GM18505 (cell line): ENCODE data around the gene C17orf100.
"Not testable (repeated sequence)": the region's sequence is repeated elsewhere in the genome, so short reads cannot be mapped to it uniquely, and the experiment has no call there.

Experiments used
- ATAC-seq: cut with Tn5 transposase; IDR thresholded peaks from one replicate; pipeline ENCODE4 v1.9.1; 2021; ENCODE audit not compliant: unreplicated experiment
- POLR2A ChIP-seq: IDR thresholded peaks from 4 replicates; pipeline ENCODE4 v1.6.1; 2011; ENCODE audit warnings: borderline replicate concordance; ENCODE audit not compliant: insufficient read depth, insufficient read length; ENCODE audit errors: extremely low read depth

The C17orf100 gene

GRCh38 chr17:6651919-6652452 is 424 bp downstream of the C17orf100 start:
- peak; percentile 6 for ATAC-seq
- no peak for TF ChIP-seq POLR2A

- no peak for TF ChIP-seq POLR2A
- ATAC-seq, result no peak
These were observed 3.5 kb downstream of the C17orf100 start for GRCh38 chr17:6654841-6655731.

DNA sequence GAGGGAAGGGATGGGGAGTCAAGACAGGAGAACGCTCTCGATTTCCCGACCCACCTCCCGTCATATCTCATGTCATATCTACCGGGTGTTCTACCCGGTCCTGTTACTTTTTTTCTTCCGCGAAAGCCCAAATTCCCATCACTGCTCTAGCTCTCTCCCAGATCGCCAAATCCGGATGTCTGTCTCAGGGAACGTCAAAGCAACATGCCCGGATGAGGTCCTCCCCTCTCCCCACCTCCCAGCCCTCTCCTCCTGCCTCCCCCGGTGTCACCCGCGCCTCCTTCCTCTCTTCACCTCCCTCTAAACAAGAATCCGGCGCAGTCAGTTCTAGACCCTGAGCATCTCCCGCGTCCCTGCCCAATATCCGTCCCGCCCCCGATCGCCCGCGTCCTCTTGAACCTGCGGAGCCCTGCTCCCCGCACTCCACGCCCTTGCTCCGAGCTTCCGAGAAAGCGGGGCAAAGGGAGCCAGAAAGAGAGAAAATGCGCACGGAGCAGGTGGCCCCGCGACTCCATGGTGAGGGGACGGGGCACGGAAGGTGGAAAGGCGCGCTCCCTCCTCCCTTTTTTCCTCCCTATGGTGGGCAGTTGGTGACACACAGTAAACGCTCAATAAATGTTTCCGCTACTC is 4.3 kb downstream of the C17orf100 start:
- ATAC-seq, result not testable (repeated sequence)

GRCh38 chr17:6656797-6657632 is 5.5 kb downstream of the C17orf100 start:
- TF ChIP-seq POLR2A, result peak; percentile 27
- ATAC-seq, result not testable (repeated sequence)

GRCh38 chr17:6657633-6658287 is 6.2 kb downstream of the C17orf100 start:
- no peak for TF ChIP-seq POLR2A
- no peak for ATAC-seq

GRCh38 chr17:6658411-6658810 is 6.8 kb downstream of the C17orf100 start:
- not testable (repeated sequence) for ATAC-seq

DNA sequence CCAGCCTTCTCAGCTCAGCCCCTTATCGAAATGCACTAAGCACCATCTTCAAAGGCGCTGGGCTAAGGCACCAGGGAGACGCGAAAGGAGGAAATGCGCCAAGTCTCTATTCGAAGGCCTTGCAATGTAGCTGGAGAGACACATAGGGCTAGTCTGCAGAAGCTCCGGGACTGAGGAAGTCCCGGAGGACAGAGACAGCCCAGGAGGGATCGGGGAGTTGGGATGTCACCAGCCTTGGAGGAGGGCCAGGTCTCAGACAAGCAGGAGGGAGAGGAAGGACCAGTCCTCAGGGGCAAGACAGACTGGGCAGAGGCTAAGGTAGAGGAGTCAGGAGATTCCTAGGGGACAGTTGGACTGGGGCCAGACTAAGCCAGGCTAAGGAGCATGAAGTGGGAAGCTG is 8.5 kb downstream of the C17orf100 start:
- ATAC-seq, result no peak
- TF ChIP-seq POLR2A, result no peak

DNA sequence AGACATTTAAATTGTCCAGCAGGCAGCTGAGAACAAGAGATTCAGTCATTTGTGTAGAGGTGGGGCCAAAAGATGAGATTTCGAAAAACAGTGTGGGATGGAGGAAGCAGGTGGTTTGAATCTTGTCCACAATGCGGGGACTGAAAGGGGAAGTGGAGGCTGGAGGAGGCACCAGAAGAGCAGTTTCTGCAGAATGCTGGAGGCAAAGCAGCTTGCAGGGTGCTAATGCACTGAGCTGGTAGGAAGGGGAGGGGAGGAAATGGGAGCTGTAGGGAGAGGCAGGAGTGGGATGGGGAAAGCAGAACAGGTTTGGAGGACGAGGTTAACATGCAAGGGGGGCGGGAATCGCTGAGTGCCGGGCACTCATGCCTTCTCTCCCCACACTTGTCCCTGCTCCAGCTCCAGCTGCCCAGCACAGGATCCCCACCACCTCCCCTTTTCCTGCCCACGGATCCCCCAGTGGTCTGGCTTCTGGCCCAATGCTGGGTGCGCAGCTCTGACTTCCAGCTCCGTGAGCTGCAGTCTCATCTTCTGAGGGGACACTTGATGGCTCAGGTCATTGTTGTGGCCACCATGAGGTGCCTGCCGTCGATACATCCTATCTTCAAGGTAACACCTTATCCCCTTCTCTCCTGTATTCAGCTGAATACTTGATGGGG is 9.4 kb downstream of the C17orf100 start:
- TF ChIP-seq POLR2A, result no peak
- peak; percentile 46 for ATAC-seq

DNA sequence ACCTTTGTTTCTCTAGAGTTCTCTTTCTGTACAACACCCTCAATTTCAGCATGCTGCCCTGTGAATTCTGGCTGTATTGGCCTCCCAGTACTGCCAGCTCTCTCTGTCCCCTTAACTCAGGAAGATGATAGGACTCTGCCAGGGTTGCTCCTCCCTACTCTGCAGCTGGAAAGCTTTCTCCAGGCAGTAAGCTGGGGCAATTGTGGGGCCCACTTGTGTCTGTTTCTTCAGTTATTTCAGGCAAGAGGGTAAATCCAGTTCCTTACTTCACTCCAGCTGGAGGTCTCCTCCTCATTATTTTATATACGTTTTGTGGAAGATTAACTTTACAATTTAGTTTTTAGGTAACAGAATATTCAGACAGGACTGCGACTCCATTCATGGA is 9.9 kb downstream of the C17orf100 start:
- no peak for TF ChIP-seq POLR2A

DNA sequence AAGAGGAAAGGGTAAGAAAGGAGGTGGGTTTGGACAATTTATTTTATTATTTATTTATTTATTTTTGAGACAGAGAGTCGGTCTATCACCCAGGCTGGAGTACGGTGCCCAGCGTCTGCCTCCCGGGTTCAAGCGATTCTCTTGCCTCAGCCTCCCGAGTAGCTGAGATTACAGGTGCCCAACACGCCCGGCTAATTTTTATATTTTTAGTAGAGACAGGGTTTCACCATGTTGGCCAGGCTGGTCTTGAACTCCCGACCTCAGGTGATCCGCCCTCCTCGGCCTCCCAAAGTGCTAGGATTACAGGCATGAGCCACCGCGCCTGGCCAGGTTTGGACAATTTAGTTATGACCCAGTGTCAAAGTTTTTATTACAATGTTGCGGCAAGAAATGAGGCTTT is 11.6 kb downstream of the C17orf100 start:
- ATAC-seq, result not testable (repeated sequence)

More for the DNA sequence above, 9.9 kb downstream of the C17orf100 start:
- no peak for ATAC-seq

GRCh38 chr17:6666077-6666521 is 14.5 kb downstream of the C17orf100 start:
- TF ChIP-seq POLR2A, result no peak
- no peak for ATAC-seq

- TF ChIP-seq POLR2A, result no peak
These were observed 15.0 kb downstream of the C17orf100 start for GRCh38 chr17:6666557-6666956.

More at GRCh38 chr17:6666557-6666956, 15.0 kb downstream of the C17orf100 start:
- no peak for ATAC-seq
